Astrocyte (in vitro differentiated cells and primary cell): ENCODE measurements around the gene SPPL3. TPM values are rescaled to one million over a fixed set of nuclear protein-coding genes. Genes with fewer than 3 reads are reported as not detected.
"Not testable (repeated sequence)": the region's sequence is repeated elsewhere in the genome, so short reads cannot be mapped to it uniquely, and the experiment has no call there.

Experiments used
- DNase-seq: peaks from one replicate; pipeline ENCODE4 v3.0.0-alpha.2; 2010; ENCODE audit warnings: low read depth
- FAIRE-seq: peaks from 2 replicates; lab custom pipeline; 2011; peaks lifted over from hg19 to GRCh38; lab: Jason Lieb, UNC
- H2AFZ ChIP-seq: 2 replicates; pipeline ENCODE4 v1.6.0; 2012; ENCODE audit warnings: low read depth, low read length, inconsistent platforms
- H3K27ac ChIP-seq: 2 replicates; pipeline ENCODE4 v1.5.1; 2011; ENCODE audit warnings: low read depth, low read length, inconsistent platforms
- H3K27me3 ChIP-seq: 2 replicates; pipeline ENCODE4 v1.6.0; 2011; ENCODE audit warnings: low read length, inconsistent platforms; ENCODE audit not compliant: insufficient read depth
- H3K36me3 ChIP-seq: 2 replicates; pipeline ENCODE4 v1.5.1; 2011; ENCODE audit warnings: low read length, inconsistent platforms; ENCODE audit not compliant: insufficient read depth
- H3K4me1 ChIP-seq: 2 replicates; pipeline ENCODE4 v1.5.1; 2011; ENCODE audit warnings: low read length, inconsistent platforms; ENCODE audit not compliant: insufficient read depth
- H3K4me2 ChIP-seq: 2 replicates; pipeline ENCODE4 v1.6.0; 2012; ENCODE audit warnings: low read length, inconsistent platforms
- H3K4me3 ChIP-seq: 2 replicates; pipeline ENCODE4 v1.5.1; 2011; ENCODE audit warnings: low read depth, mild to moderate bottlenecking, low read length, inconsistent platforms; ENCODE audit not compliant: insufficient read depth
- H3K79me2 ChIP-seq: 2 replicates; pipeline ENCODE4 v1.6.0; 2012; ENCODE audit warnings: mild to moderate bottlenecking, low read length, inconsistent platforms; ENCODE audit not compliant: insufficient read depth
- H3K9ac ChIP-seq: 2 replicates; pipeline ENCODE4 v1.6.0; 2012; ENCODE audit warnings: mild to moderate bottlenecking, low read length, inconsistent platforms
- H3K9me3 ChIP-seq: 2 replicates; pipeline ENCODE4 v1.5.1; 2012; ENCODE audit warnings: low read depth, mild to moderate bottlenecking, low read length, inconsistent platforms; ENCODE audit not compliant: insufficient read depth
- H4K20me1 ChIP-seq: 2 replicates; pipeline ENCODE4 v1.6.0; 2012; ENCODE audit warnings: low read length, inconsistent platforms; ENCODE audit not compliant: insufficient read depth
- H3K27ac Mint-ChIP-seq: one replicate; pipeline ENCODE4 v1.8.0; 2021; ENCODE audit warnings: mild to moderate bottlenecking, mixed read lengths; ENCODE audit not compliant: unreplicated experiment
- H3K27me3 Mint-ChIP-seq: one replicate; pipeline ENCODE4 v1.8.0; 2021; ENCODE audit warnings: low read depth, mixed read lengths; ENCODE audit not compliant: unreplicated experiment
- H3K36me3 Mint-ChIP-seq: one replicate; pipeline ENCODE4 v1.8.0; 2021; ENCODE audit warnings: low read depth, mixed read lengths; ENCODE audit not compliant: unreplicated experiment
- H3K4me1 Mint-ChIP-seq: one replicate; pipeline ENCODE4 v1.8.0; 2021; ENCODE audit warnings: low read depth, mixed read lengths; ENCODE audit not compliant: unreplicated experiment
- H3K4me3 Mint-ChIP-seq: one replicate; pipeline ENCODE4 v1.8.0; 2021; ENCODE audit warnings: mild to moderate bottlenecking, moderate library complexity, mixed read lengths; ENCODE audit not compliant: unreplicated experiment
- H3K9me3 Mint-ChIP-seq: one replicate; pipeline ENCODE4 v1.8.0; 2021; ENCODE audit warnings: mild to moderate bottlenecking, mixed read lengths; ENCODE audit not compliant: unreplicated experiment
- EZH2 ChIP-seq: IDR thresholded peaks from 2 replicates; pipeline ENCODE4 v1.6.1; 2012; ENCODE audit warnings: mild to moderate bottlenecking, low read length, inconsistent platforms; ENCODE audit not compliant: insufficient read depth
- total RNA-seq: library from RNA; stranded (reverse); gene quantifications from 2 replicates; pipeline ENCODE4 v1.2.1, GENCODE V29; 2021
- TF ChIP-seq, protein P1 (sequence below): IDR thresholded peaks from 2 replicates; pipeline ENCODE4 v1.5.1; 2011; ENCODE audit warnings: low read depth, mild to moderate bottlenecking, inconsistent platforms, low read length, moderate library complexity; ENCODE audit not compliant: insufficient read depth

Gene SPPL3
- total RNA-seq, 1 donor from 2014 or later, result 48.3 TPM

GRCh38 chr12:120795441-120796178 lies 108.5 kb downstream of the SPPL3 start:
- FAIRE-seq (no peak), DNase-seq (no peak)
- peaks cover 6% of the 10 kb centered on the region for H3K9me3 ChIP-seq
- H3K36me3 Mint-ChIP-seq, result peaks cover 27% of the 10 kb centered on the region
- no peaks in the 10 kb centered on the region for H3K79me2 ChIP-seq
- no peak overlapping the region for H3K4me2 ChIP-seq
- no peaks in the 10 kb centered on the region for H3K27me3 Mint-ChIP-seq
- no peaks in the 10 kb centered on the region for H3K36me3 ChIP-seq
- H3K4me3 Mint-ChIP-seq, result no peak overlapping the region
- H3K4me3 ChIP-seq, result no peak overlapping the region
- TF ChIP-seq, protein P1, sequence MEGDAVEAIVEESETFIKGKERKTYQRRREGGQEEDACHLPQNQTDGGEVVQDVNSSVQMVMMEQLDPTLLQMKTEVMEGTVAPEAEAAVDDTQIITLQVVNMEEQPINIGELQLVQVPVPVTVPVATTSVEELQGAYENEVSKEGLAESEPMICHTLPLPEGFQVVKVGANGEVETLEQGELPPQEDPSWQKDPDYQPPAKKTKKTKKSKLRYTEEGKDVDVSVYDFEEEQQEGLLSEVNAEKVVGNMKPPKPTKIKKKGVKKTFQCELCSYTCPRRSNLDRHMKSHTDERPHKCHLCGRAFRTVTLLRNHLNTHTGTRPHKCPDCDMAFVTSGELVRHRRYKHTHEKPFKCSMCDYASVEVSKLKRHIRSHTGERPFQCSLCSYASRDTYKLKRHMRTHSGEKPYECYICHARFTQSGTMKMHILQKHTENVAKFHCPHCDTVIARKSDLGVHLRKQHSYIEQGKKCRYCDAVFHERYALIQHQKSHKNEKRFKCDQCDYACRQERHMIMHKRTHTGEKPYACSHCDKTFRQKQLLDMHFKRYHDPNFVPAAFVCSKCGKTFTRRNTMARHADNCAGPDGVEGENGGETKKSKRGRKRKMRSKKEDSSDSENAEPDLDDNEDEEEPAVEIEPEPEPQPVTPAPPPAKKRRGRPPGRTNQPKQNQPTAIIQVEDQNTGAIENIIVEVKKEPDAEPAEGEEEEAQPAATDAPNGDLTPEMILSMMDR, result no peak
- TF ChIP-seq EZH2, result no peak
- peaks cover 15% of the 10 kb centered on the region for H3K4me1 Mint-ChIP-seq
- peaks cover 16% of the 10 kb centered on the region for H3K9me3 Mint-ChIP-seq
- no peak overlapping the region for H3K27ac Mint-ChIP-seq
- no peak overlapping the region for H2AFZ ChIP-seq
- no peaks in the 10 kb centered on the region for H3K4me1 ChIP-seq
- no peaks in the 10 kb centered on the region for H3K27me3 ChIP-seq
- no peak overlapping the region for H3K9ac ChIP-seq
- no peak overlapping the region for H3K27ac ChIP-seq
- H4K20me1 ChIP-seq, result peaks cover 9% of the 10 kb centered on the region

- H3K4me1 ChIP-seq, result no peaks in the 10 kb centered on the region
- no peaks in the 10 kb centered on the region for H3K79me2 ChIP-seq
- H3K4me3 ChIP-seq, result no peak overlapping the region
- H3K4me3 Mint-ChIP-seq, result no peak overlapping the region
- no peak overlapping the region for H3K4me2 ChIP-seq
- H3K27me3 Mint-ChIP-seq, result no peaks in the 10 kb centered on the region
- H4K20me1 ChIP-seq, result no peaks in the 10 kb centered on the region
- H3K36me3 ChIP-seq, result no peaks in the 10 kb centered on the region
- peaks cover 16% of the 10 kb centered on the region for H3K9me3 Mint-ChIP-seq
- H3K9me3 ChIP-seq, result peaks cover 6% of the 10 kb centered on the region
- DNase-seq, result no peak
- H3K27ac Mint-ChIP-seq, result no peak overlapping the region
- TF ChIP-seq EZH2, result no peak
- TF ChIP-seq, protein P1, result no peak
- no peak for FAIRE-seq
- H3K27me3 ChIP-seq, result no peaks in the 10 kb centered on the region
- H3K9ac ChIP-seq, result no peak overlapping the region
- peaks cover 3% of the 10 kb centered on the region for H3K4me1 Mint-ChIP-seq
- no peak overlapping the region for H3K27ac ChIP-seq
- no peak overlapping the region for H2AFZ ChIP-seq
- H3K36me3 Mint-ChIP-seq, result peaks cover 29% of the 10 kb centered on the region
Observed at GRCh38 chr12:120793357-120793756, 110.8 kb downstream of the SPPL3 start.

- H3K4me2 ChIP-seq, FAIRE-seq, H3K4me1 Mint-ChIP-seq, H3K27me3 ChIP-seq, H3K9me3 ChIP-seq, H3K27me3 Mint-ChIP-seq, H3K27ac Mint-ChIP-seq, H3K27ac ChIP-seq, H3K4me3 Mint-ChIP-seq, H3K79me2 ChIP-seq, H3K4me3 ChIP-seq, H3K36me3 ChIP-seq, H2AFZ ChIP-seq, H3K4me1 ChIP-seq, H4K20me1 ChIP-seq, DNase-seq, H3K9ac ChIP-seq: not testable (repeated sequence)
- Mint-ChIP-seq H3K9me3 (peaks cover 16% of the 10 kb centered on the region), H3K36me3 (peaks cover 31% of the 10 kb centered on the region)
Observed at GRCh38 chr12:120792456-120792855, 111.7 kb downstream of the SPPL3 start.
